ENCODE results near the gene EIF4E1B.
A peak's percentile ranks its signal among the peaks of the same experiment; 100 is the strongest.

EIF4E1B gene

GRCh38 chr5:176625966-176626875, 4.3 kb upstream of the EIF4E1B start:
- DNase-seq: no peak

GRCh38 chr5:176626876-176627236, 3.6 kb upstream of the EIF4E1B start:
- no peak for DNase-seq

GRCh38 chr5:176627582-176627981, 2.9 kb upstream of the EIF4E1B start:
- DNase-seq: no peak

GRCh38 chr5:176628406-176629228, 1.9 kb upstream of the EIF4E1B start:
- no peak for DNase-seq

- DNase-seq: no peak
These were observed 1.1 kb upstream of the EIF4E1B start for GRCh38 chr5:176629317-176629852.

- DNase-seq: peak in 1 of 51 donors; percentile 32
These were observed 277 bp downstream of the EIF4E1B start for GRCh38 chr5:176630681-176631222.

- DNase-seq: no peak
These were observed 1.1 kb downstream of the EIF4E1B start for GRCh38 chr5:176631383-176632200.

- no peak for DNase-seq
These were observed 2.3 kb downstream of the EIF4E1B start for GRCh38 chr5:176632745-176633144.

GRCh38 chr5:176633598-176633997, 3.1 kb downstream of the EIF4E1B start:
- DNase-seq: no peak

- DNase-seq: no peak
These were observed 6.0 kb downstream of the EIF4E1B start for GRCh38 chr5:176636426-176636825.

GRCh38 chr5:176637556-176637955, 7.1 kb downstream of the EIF4E1B start:
- no peak for DNase-seq

- no peak for DNase-seq
These were observed 8.0 kb downstream of the EIF4E1B start for GRCh38 chr5:176638437-176638836.

GRCh38 chr5:176639208-176639607, 8.7 kb downstream of the EIF4E1B start:
- DNase-seq: no peak

GRCh38 chr5:176639981-176640380, 9.5 kb downstream of the EIF4E1B start:
- DNase-seq: peak in 43 of 51 donors; percentile 7 to 88 (median 62)

GRCh38 chr5:176640616-176641015, 10.1 kb downstream of the EIF4E1B start:
- no peak for DNase-seq

GRCh38 chr5:176642675-176643490, 12.4 kb downstream of the EIF4E1B start:
- DNase-seq: no peak

GRCh38 chr5:176643491-176644219, 13.2 kb downstream of the EIF4E1B start:
- DNase-seq: no peak

GRCh38 chr5:176644294-176644693, 13.8 kb downstream of the EIF4E1B start:
- no peak for DNase-seq

GRCh38 chr5:176644878-176645670, 14.6 kb downstream of the EIF4E1B start:
- no peak for DNase-seq

Measured in hypothalamus (tissue), 51 donors.